Measurements from ENCODE around the gene ATOH8.

ATOH8 gene

GRCh38 chr2:85718885-85719492, 34.8 kb upstream of the ATOH8 start:
- no peak for DNase-seq

- no peak for DNase-seq
Measured at GRCh38 chr2:85719609-85720240, 34.1 kb upstream of the ATOH8 start.

- DNase-seq, result no peak
Measured at GRCh38 chr2:85720533-85720932, 33.3 kb upstream of the ATOH8 start.

- no peak for DNase-seq
Measured at GRCh38 chr2:85721641-85722040, 32.1 kb upstream of the ATOH8 start.

GRCh38 chr2:85722519-85722918, 31.3 kb upstream of the ATOH8 start:
- no peak for DNase-seq

- DNase-seq, result no peak
Measured at GRCh38 chr2:85723707-85724360, 30.0 kb upstream of the ATOH8 start.

- no peak for DNase-seq
Measured at GRCh38 chr2:85724731-85725181, 29.0 kb upstream of the ATOH8 start.

GRCh38 chr2:85725451-85725850, 28.3 kb upstream of the ATOH8 start:
- no peak for DNase-seq

GRCh38 chr2:85727798-85728197, 26.0 kb upstream of the ATOH8 start:
- no peak for DNase-seq

- no peak for DNase-seq
Measured at GRCh38 chr2:85728342-85728741, 25.4 kb upstream of the ATOH8 start.

- DNase-seq, result peak in 13 of 14 donors; percentile 30 to 89 (median 76)
Measured at GRCh38 chr2:85728883-85729824, 24.6 kb upstream of the ATOH8 start.

- DNase-seq, result no peak
Measured at GRCh38 chr2:85729825-85730510, 23.8 kb upstream of the ATOH8 start.

- no peak for DNase-seq
Measured at GRCh38 chr2:85730686-85731230, 23.0 kb upstream of the ATOH8 start.

- no peak for DNase-seq
Measured at GRCh38 chr2:85731606-85732005, 22.2 kb upstream of the ATOH8 start.

GRCh38 chr2:85732467-85733120, 21.2 kb upstream of the ATOH8 start:
- no peak for DNase-seq

GRCh38 chr2:85733121-85733960, 20.4 kb upstream of the ATOH8 start:
- peak in 1 of 14 donors; percentile 42 for DNase-seq

GRCh38 chr2:85734015-85734414, 19.8 kb upstream of the ATOH8 start:
- peak in 8 of 14 donors; percentile 42 to 75 (median 50) for DNase-seq

- DNase-seq, result no peak
Measured at GRCh38 chr2:85734942-85735608, 18.7 kb upstream of the ATOH8 start.

GRCh38 chr2:85735691-85736090, 18.1 kb upstream of the ATOH8 start:
- no peak for DNase-seq
